ENCODE measurements around the gene RARRES1.
"Not testable (repeated sequence)": the region's sequence is repeated elsewhere in the genome, so short reads cannot be mapped to it uniquely, and the experiment has no call there.

The RARRES1 gene

DNA sequence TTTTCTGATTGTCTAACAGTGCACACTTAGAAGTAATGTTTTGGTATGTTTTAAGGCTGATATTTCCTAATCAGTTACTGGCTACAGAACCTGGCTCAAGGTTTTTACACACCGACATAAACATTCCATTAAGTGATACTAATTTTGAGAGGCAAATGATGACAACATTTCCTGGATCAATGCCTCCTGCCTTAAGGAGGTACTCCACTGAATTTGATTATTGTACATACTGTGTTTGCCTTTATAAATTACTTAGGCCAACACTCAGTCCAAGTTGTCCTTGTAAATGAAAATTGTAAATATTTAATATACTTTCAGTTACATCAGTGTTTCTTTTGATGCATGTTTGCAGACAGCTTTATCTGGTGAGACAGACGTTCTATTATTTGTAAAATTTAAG lies 35.6 kb downstream of the RARRES1 start:
- DNase-seq (ENCODE audit: low spot score): no peak

- DNase-seq (ENCODE audit: low spot score): not testable (repeated sequence)
Measured at GRCh38 chr3:158693866-158694456, 38.3 kb downstream of the RARRES1 start.

- no peak for DNase-seq (ENCODE audit: low spot score)
Measured at GRCh38 chr3:158685159-158685558, 47.1 kb downstream of the RARRES1 start.

DNA sequence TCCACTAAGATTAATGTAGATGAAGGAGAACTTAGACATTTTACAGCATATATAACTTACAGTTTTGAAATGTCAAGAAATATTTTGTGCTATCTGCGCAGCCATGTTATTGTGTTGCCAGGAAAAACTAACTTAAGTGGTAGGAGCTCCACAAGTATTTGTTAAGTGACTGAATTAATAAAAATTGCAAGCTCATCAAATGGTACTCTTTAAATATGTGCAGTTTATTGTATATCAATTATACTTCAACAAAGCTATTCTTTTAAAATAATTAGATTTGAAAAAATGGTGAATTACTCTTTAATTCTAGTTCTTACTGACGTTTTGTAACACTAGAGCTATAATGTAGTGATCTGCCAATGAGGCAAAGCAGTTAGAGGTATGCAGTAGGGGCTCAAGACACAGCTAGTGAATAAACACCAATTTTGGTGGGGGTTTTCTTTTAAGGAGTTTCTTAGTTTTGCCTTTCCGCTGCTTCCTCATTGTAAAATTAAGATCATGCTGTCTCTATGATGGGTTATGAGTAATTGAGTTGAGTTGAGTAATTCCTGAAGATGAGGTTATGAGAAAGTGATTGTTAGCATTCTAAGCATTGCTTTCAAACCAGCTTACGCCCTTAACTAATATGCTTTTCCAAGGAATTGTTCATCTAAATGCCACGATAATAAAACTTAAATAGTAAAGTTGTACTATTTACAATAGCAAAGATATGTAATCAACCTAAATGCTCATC lies 48.9 kb downstream of the RARRES1 start:
- peak; percentile 13 for DNase-seq (ENCODE audit: low spot score)

DNA sequence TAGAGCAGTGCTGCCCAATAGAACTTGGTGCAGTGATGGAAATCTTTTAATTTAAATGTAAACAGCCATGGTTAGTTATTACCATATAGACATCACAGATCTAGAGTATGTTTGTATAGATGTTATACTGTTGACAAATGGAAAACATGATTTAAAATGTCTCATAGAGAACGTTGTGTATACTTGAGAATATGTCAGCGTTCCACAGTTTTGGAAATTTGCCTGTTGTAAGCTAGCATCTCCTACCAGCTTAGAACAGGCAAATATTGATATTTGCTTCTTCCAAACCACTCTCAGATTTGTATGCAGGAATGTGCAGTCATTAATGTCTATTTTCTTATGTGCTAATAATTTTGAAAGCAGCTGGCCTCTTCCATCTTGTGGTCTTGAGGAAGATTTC lies 51.4 kb downstream of the RARRES1 start:
- DNase-seq (ENCODE audit: low spot score): no peak

DNA sequence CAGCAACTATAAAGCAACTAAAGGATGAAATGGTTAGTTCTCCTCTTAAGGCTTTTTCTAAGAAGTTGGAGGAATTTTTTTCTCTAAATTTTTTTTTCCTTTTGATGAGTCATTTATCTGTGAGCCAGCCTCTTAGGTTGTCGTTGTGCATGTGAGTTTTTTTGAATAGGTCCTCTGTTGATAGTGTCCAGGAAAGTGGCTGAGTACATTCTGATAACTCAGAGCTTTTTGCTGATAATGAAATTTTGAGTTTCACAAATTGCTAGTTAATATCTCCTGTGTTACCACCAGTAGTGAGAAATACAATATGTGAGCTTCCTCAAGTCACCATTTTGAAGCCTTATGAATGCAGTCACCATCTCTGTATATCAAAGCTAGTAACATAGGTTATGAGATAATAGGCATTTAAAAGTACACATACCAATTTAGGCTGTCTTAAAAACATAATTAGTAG lies 52.7 kb downstream of the RARRES1 start:
- DNase-seq (ENCODE audit: low spot score): peak; percentile 30

GRCh38 chr3:158678687-158679086 lies 53.6 kb downstream of the RARRES1 start:
- DNase-seq (ENCODE audit: low spot score): no peak

DNA sequence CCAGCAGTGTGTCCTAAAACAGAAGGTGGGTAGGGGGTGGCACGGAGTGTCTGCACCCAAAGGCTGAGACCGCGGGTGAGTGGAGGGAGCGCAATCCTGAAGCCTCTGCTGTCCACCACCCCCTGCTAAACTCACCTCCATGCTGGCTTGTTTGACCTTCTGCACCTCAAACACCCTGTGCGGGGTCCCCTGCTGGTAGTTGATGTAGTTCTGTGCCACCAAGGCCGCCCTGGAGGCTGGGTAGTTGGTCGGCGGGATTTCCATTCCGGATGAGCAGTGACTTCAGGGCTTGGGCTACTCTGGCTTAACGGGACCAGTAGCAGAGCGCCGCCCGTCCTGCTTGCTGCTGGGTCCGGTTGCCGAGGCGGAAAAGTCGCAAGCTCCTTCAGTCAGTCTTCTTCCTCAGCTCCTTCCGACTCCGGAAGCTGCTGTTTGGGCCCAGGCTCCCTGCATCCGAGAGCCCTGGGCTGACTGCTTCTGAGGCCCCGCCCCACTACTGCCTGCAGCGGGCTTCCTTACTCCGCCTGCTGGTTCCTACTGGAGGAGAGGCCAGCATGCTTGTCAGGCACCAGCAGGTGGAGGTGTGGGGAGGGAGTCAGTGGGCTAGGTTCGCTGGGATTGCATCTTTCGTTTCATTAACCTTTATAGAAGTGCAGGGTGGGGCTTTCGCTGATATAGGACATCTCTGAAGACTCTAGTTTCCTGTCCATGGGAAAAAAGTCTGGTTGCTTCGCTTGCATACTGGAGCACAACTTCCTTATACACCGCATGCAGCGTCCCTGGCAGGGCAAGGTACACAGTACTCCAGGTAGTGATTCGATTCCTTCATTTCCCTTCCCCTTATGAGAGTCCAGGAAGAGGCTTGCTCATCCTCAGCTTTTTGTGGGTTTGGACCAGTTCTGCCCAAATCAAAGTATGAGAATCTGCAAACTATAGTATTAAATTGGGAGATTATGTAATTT lies 59.8 kb downstream of the RARRES1 start, which contains the start of gene LXN:
Gene LXN, minus strand, starts transcription at position 434 of the 962 bp plus-strand sequence. Its CDS starts 170 bp downstream, at position 264.
- DNase-seq (ENCODE audit: low spot score): peak; percentile 93

DNA sequence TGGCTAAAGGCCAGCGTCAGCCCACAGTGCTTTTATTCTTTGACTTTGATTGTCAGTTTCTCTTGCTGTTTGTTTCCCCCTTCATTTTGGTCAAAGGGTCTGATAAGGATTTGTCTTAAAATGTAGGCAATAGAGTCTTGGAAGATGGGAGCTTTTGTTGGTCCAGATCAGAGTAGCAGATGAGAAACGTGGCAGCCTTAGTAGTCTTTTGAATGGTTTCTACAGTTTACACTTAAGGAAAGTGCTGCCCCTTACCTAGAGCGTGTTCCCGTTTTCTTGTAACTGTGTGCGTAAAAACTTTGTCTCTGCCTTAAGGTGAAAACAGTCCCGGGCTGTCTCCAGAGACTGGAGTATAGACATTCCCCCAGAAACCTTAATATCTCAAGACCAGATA lies 60.4 kb downstream of the RARRES1 start:
- DNase-seq (ENCODE audit: low spot score): peak; percentile 2

GRCh38 chr3:158668506-158668905 lies 63.8 kb downstream of the RARRES1 start:
- no peak for DNase-seq (ENCODE audit: low spot score)

- DNase-seq (ENCODE audit: low spot score): no peak
Measured at GRCh38 chr3:158666416-158666815, 65.8 kb downstream of the RARRES1 start.

GRCh38 chr3:158663832-158664231 lies 68.4 kb downstream of the RARRES1 start:
- no peak for DNase-seq (ENCODE audit: low spot score)

DNA sequence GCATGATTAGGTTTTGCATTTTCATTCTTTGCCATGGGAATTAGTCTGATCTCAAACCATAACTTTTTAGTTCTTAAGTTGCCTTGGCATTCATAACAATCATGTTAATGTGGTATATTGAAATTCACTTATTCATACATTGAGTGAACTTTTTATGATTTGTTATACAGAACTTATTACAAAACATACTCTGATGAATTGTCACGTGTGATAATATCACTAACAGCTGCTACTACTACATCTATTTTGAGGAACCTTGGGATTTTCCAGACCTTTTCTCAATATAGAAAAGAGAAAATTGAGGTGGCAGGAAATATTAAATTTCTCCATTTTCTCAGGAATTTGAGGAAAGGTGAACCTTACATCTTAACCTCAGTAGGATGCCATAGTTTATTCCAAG lies 69.0 kb downstream of the RARRES1 start:
- DNase-seq (ENCODE audit: low spot score): no peak

DNA sequence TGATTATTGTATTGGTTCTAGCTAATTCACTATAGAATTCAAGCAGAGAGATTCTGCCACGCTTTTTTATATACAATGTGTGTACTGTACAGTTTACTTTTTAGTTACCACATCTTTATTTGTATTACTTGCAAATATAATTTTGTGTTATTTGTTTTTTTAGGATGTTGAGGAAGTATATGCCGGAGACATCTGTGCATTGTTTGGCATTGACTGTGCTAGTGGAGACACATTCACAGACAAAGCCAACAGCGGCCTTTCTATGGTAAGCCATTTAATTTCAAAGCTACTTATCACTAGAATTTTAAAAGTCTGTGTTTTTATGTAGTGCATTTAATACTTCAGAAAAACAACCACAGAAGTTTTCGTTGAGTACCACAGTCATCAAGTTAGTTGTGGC lies 71.5 kb downstream of the RARRES1 start:
- DNase-seq (ENCODE audit: low spot score): no peak

DNA sequence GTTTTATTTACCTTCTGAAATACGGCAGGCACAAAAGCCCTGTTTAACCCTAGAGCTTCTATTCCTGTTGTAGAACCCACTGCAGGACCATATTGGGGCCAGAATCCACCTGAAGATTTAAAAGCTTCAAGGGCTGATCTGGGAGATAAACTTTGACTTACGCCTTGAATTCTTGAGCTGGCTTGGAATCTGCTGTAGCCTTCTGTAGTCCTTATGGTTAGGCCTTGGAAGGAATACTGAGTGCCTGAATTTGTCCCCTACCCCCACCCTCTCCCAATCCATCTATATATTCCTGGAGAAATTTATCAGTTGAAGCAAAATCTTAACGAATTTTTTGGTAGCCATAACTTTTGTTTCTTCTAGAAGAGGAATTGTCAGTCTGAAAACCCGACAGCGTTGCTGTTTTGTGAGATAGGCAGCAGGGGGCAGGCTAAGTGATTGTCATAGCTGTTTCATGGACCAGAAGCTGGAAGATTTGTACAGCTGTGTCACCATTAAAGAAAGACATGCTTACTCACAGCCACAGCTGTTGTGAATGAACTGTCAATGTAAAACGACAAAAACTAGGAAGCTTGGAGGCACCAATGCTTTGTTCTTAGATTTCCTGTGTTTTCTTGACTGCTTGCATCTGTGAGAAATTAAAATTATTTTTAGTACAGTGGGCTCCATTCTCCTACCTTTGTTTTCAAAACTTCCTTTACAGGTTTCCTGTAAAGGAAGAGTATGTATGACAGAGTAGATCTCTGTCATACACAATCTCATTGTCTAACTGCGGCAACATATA lies 72.6 kb downstream of the RARRES1 start:
- peak; percentile 73 for DNase-seq (ENCODE audit: low spot score)

GRCh38 chr3:158658889-158659288 lies 73.4 kb downstream of the RARRES1 start:
- DNase-seq (ENCODE audit: low spot score): no peak

- no peak for DNase-seq (ENCODE audit: low spot score)
Measured at GRCh38 chr3:158652463-158652862, 79.8 kb downstream of the RARRES1 start.

DNA sequence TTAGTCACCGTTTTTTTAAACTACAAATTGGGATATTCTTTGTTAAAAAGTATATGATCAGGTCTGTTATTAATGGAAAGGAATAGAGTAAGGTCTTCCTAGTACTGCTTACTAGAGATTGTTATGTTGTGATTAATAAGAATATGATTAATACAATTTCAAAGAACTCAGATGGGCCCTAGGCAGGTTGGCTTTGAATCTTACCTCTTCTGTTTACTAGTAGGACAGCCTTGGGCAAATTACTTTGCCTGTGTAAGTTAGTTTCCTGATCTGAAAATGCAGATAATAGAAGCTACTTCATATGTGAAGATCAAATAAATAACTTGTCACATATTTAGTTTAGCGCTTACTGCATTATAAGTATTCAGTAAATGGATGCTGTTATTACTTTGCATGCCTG lies 81.1 kb downstream of the RARRES1 start:
- no peak for DNase-seq (ENCODE audit: low spot score)

GRCh38 chr3:158649791-158650190 lies 82.5 kb downstream of the RARRES1 start:
- peak; percentile 38 for DNase-seq (ENCODE audit: low spot score)
